HG02759 (cell line): ENCODE data around the gene AGBL3.
"Not testable (repeated sequence)": the region's sequence is repeated elsewhere in the genome, so short reads cannot be mapped to it uniquely, and the experiment has no call there.

Experiments used
- ATAC-seq: cut with Tn5 transposase; IDR thresholded peaks from one replicate; pipeline ENCODE4 v1.9.1; 2021; ENCODE audit warnings: mild to moderate bottlenecking, moderate library complexity; ENCODE audit not compliant: unreplicated experiment

Gene AGBL3

GRCh38 chr7:134962270-134962780, 24.0 kb upstream of the AGBL3 start:
- ATAC-seq = no peak

- no peak for ATAC-seq
Measured at GRCh38 chr7:134963036-134963435, 23.3 kb upstream of the AGBL3 start.

- no peak for ATAC-seq
Measured at GRCh38 chr7:134966691-134967090, 19.6 kb upstream of the AGBL3 start.

- ATAC-seq = no peak
Measured at GRCh38 chr7:134968110-134968509, 18.2 kb upstream of the AGBL3 start.

GRCh38 chr7:134981645-134982044, 4.7 kb upstream of the AGBL3 start:
- ATAC-seq = not testable (repeated sequence)

- ATAC-seq = peak; percentile 42
Measured at GRCh38 chr7:134985894-134986362, 380 bp upstream of the AGBL3 start.

GRCh38 chr7:134988161-134988560, 1.9 kb downstream of the AGBL3 start:
- ATAC-seq = no peak

- ATAC-seq = no peak
Measured at GRCh38 chr7:134991469-134992339, 5.4 kb downstream of the AGBL3 start.

GRCh38 chr7:134992626-134993179, 6.4 kb downstream of the AGBL3 start:
- peak; percentile 67 for ATAC-seq

- no peak for ATAC-seq
Measured at GRCh38 chr7:134993877-134994456, 7.7 kb downstream of the AGBL3 start.

- peak; percentile 50 for ATAC-seq
Measured at GRCh38 chr7:134995239-134996096, 9.2 kb downstream of the AGBL3 start.

- ATAC-seq = peak; percentile 50
Measured at GRCh38 chr7:134996097-134996550, 9.8 kb downstream of the AGBL3 start.

- ATAC-seq = no peak
Measured at GRCh38 chr7:134997214-134997885, 11.0 kb downstream of the AGBL3 start.

GRCh38 chr7:134999136-134999535, 12.8 kb downstream of the AGBL3 start:
- no peak for ATAC-seq

GRCh38 chr7:135001390-135002165, 15.3 kb downstream of the AGBL3 start:
- no peak for ATAC-seq

GRCh38 chr7:135012229-135012628, 25.9 kb downstream of the AGBL3 start:
- ATAC-seq = no peak

GRCh38 chr7:135023622-135024021, 37.3 kb downstream of the AGBL3 start:
- ATAC-seq = no peak

- ATAC-seq = no peak
Measured at GRCh38 chr7:135035252-135035651, 48.9 kb downstream of the AGBL3 start.

- ATAC-seq = not testable (repeated sequence)
Measured at GRCh38 chr7:135067017-135067416, 80.7 kb downstream of the AGBL3 start.
